SK-N-DZ (cell line): ENCODE measurements around the gene CTDSPL.
"Not testable (repeated sequence)": the region's sequence is repeated elsewhere in the genome, so short reads cannot be mapped to it uniquely, and the experiment has no call there.

Source experiments
- DNase-seq: peaks from one replicate; pipeline ENCODE4 v3.0.0-alpha.2; 2015; ENCODE audit warnings: low spot score
- small RNA-seq, 2 experiments: library from RNA; depleted of rRNA; stranded (forward); fragments of <200 nt; gene quantifications; one replicate each; pipeline ENCODE3, GENCODE V24; 2014

The CTDSPL gene

DNA sequence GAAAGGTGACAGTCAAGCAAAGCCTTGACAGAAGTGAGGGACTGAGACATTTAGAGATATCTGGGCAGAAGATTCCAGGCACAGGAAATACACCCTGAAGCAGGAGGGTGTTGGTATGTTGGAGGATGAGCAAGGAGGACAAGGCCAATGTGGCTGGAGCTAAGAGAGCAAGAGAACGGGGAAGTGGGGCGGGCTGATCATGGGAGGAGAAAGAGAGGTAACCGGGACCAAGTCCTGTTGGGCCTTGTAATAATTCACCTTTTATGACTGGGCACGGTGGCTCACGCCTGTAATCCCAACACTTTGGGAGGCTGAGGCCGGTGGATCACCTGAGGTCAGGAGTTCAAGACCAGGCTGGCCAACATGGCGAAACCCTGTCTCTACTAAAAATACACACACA lies 171.9 kb downstream of the CTDSPL start:
- DNase-seq, result not testable (repeated sequence)

Small RNA genes lying within 50 kb of the gene (small RNA-seq; reads per million reads assigned to genes)
- gene MIR26A1 (0.10 to 1.2 reads per million in 2 experiments), gene RF00019 (0 reads per million in 2 experiments)
